GM23338 (cell line): ENCODE results near the gene TENM4. TPM values are rescaled to one million over a fixed set of nuclear protein-coding genes. Genes with fewer than 3 reads are reported as not detected.

Experiments used
- ATAC-seq: fragments of 200-7000 bp; cut with Tn5 transposase; 3 replicates; pipeline ENCODE4 v1.9.1; 2020
- DNase-seq: peaks from one replicate; pipeline ENCODE4 v3.0.0-alpha.2; 2015; ENCODE audit warnings: low spot score
- H2AFZ ChIP-seq: fragments of 200-600 bp; sonication (generic); 2 replicates; pipeline ENCODE4 v1.8.0; 2016; ENCODE audit warnings: antibody characterized with exemption, mild to moderate bottlenecking, moderate library complexity
- H3F3A ChIP-seq: fragments of 200-600 bp; sonication (generic); replicated peaks from 2 replicates; pipeline ENCODE4 v1.8.0; 2017; ENCODE audit warnings: antibody characterized with exemption, mixed run types, low read depth
- H3K27ac ChIP-seq: fragments of 200-600 bp; sonication (generic); 2 replicates; pipeline ENCODE4 v1.6.1; 2016; ENCODE audit warnings: low read depth
- H3K27me3 ChIP-seq: fragments of 200-600 bp; sonication (generic); 2 replicates; pipeline ENCODE4 v1.8.0; 2016; ENCODE audit warnings: mild to moderate bottlenecking, mixed run types, moderate library complexity; ENCODE audit not compliant: insufficient read depth
- H3K36me3 ChIP-seq: fragments of 200-600 bp; sonication (generic); 2 replicates; pipeline ENCODE4 v1.8.0; 2016; ENCODE audit warnings: mild to moderate bottlenecking; ENCODE audit not compliant: insufficient read depth
- H3K4me1 ChIP-seq: fragments of 200-600 bp; sonication (generic); 2 replicates; pipeline ENCODE4 v1.8.0; 2016; ENCODE audit warnings: mild to moderate bottlenecking, moderate library complexity; ENCODE audit not compliant: insufficient read depth
- H3K4me2 ChIP-seq: fragments of 200-600 bp; sonication (generic); 2 replicates; pipeline ENCODE4 v1.7.1; 2017; ENCODE audit warnings: mixed run types
- H3K4me3 ChIP-seq: fragments of 200-600 bp; sonication (generic); 2 replicates; pipeline ENCODE4 v1.6.1; 2016; ENCODE audit warnings: mixed run types
- H3K79me2 ChIP-seq: fragments of 200-600 bp; sonication (generic); replicated peaks from 2 replicates; pipeline ENCODE4 v1.8.0; 2017; ENCODE audit warnings: mild to moderate bottlenecking; ENCODE audit not compliant: insufficient read depth
- H3K9me2 ChIP-seq: fragments of 200-600 bp; sonication (generic); 2 replicates; pipeline ENCODE4 v1.8.0; 2017; ENCODE audit not compliant: insufficient read depth
- H4K20me1 ChIP-seq: fragments of 200-600 bp; sonication (generic); replicated peaks from 2 replicates; pipeline ENCODE4 v1.8.0; 2017; ENCODE audit warnings: mild to moderate bottlenecking; ENCODE audit not compliant: insufficient read depth
- H3K27ac Mint-ChIP-seq: 2 replicates; pipeline ENCODE4 v1.8.0; 2020; ENCODE audit warnings: inconsistent platforms, mild to moderate bottlenecking, moderate library complexity, mixed read lengths
- H3K27me3 Mint-ChIP-seq: 3 replicates; pipeline ENCODE4 v1.8.0; 2022; ENCODE audit warnings: low read depth, mild to moderate bottlenecking, moderate library complexity, mixed read lengths, inconsistent platforms; ENCODE audit not compliant: insufficient read depth, poor library complexity
- H3K36me3 Mint-ChIP-seq: 3 replicates; pipeline ENCODE4 v1.8.0; 2021; ENCODE audit warnings: low read depth, mild to moderate bottlenecking, inconsistent platforms, moderate library complexity, mixed read lengths
- H3K4me1 Mint-ChIP-seq: 3 replicates; pipeline ENCODE4 v1.8.0; 2020; ENCODE audit warnings: mild to moderate bottlenecking, inconsistent platforms, mixed read lengths
- H3K4me3 Mint-ChIP-seq: 3 replicates; pipeline ENCODE4 v1.8.0; 2021; ENCODE audit warnings: moderate library complexity, mild to moderate bottlenecking, inconsistent platforms, mixed read lengths
- H3K9me3 Mint-ChIP-seq: 3 replicates; pipeline ENCODE4 v1.8.0; 2020; ENCODE audit warnings: moderate library complexity, mild to moderate bottlenecking, inconsistent platforms, mixed read lengths
- CREB1 ChIP-seq: fragments of 250-450 bp; sonication (Bioruptor Pico); IDR thresholded peaks from 2 replicates; pipeline ENCODE4 v1.5.0; 2020; ENCODE audit warnings: low read depth, mild to moderate bottlenecking, moderate library complexity
- EZH2 ChIP-seq: fragments of 200-600 bp; sonication (generic); IDR thresholded peaks from one replicate; pipeline ENCODE4 v1.8.0; 2017; ENCODE audit warnings: antibody characterized with exemption, mild to moderate bottlenecking, low read depth; ENCODE audit not compliant: unreplicated experiment
- EZH2phosphoT487 ChIP-seq: fragments of 200-600 bp; sonication (generic); IDR thresholded peaks from one replicate; pipeline ENCODE4 v1.8.1; 2018; ENCODE audit warnings: antibody characterized with exemption; ENCODE audit not compliant: unreplicated experiment
- JUNB ChIP-seq: IDR thresholded peaks from one replicate; pipeline ENCODE4 v1.6.1; 2016; ENCODE audit warnings: antibody characterized with exemption; ENCODE audit not compliant: unreplicated experiment
- NANOG ChIP-seq: IDR thresholded peaks from 2 replicates; pipeline ENCODE4 v1.6.1; 2016; ENCODE audit warnings: antibody characterized with exemption, borderline replicate concordance
- POLR2AphosphoS5 ChIP-seq: IDR thresholded peaks from 2 replicates; pipeline ENCODE4 v1.6.1; 2016; ENCODE audit warnings: antibody characterized with exemption, low read depth
- REST ChIP-seq: IDR thresholded peaks from one replicate; pipeline ENCODE4 v1.6.1; 2018; ENCODE audit warnings: antibody characterized with exemption; ENCODE audit not compliant: unreplicated experiment
- ZNF114 ChIP-seq: fragments of 250-450 bp; sonication (Bioruptor Pico); IDR thresholded peaks from 2 replicates; pipeline ENCODE4 v1.5.0; 2020; ENCODE audit warnings: mild to moderate bottlenecking, moderate library complexity
- ZNF331 ChIP-seq: fragments of 250-450 bp; sonication (Bioruptor Pico); IDR thresholded peaks from 2 replicates; pipeline ENCODE4 v1.5.0; 2020; ENCODE audit warnings: low read depth, mild to moderate bottlenecking, moderate library complexity
- ZNF462 ChIP-seq: fragments of 250-450 bp; sonication (Bioruptor Pico); IDR thresholded peaks from 2 replicates; pipeline ENCODE4 v1.5.0; 2020; ENCODE audit warnings: mild to moderate bottlenecking, moderate library complexity
- polyA plus RNA-seq: library from polyadenylated mRNA; unstranded; fragments of >200 nt; fragmentation: Nextera tagmentation; extraction: Ambion mirVana; gene quantifications from 2 replicates; pipeline ENCODE4 v1.2.1, GENCODE V29; 2016
- total RNA-seq: library from RNA; depleted of rRNA; stranded (reverse); fragments of >200 nt; shearing (Covaris generic); gene quantifications from 2 replicates; pipeline ENCODE4 v1.2.3, GENCODE V29; 2014

The TENM4 gene
- total and polyA plus RNA-seq, 2 experiments from 2014 or later: 7.3 TPM

- TF ChIP-seq REST (no peak), POLR2AphosphoS5 (no peak), JUNB (no peak), NANOG (no peak), ZNF331 (no peak), ZNF114 (CRISPR knock-in tag) (no peak), EZH2phosphoT487 (no peak), CREB1 (no peak), EZH2 (no peak)
These were observed 394.5 kb downstream of the TENM4 start (continued) for GRCh38 chr11:79046366-79046765.

- Histone ChIP-seq H3K27ac (no peak overlapping the region), H3K36me3 (no peaks in the 10 kb centered on the region), H3K4me3 (no peak overlapping the region), H3K9me2 (0 out of 2 replicates have a peak, but pooled peaks cover 3% of the 10 kb centered on the region), H3K4me2 (no peak overlapping the region), H3F3A (no peaks in the 10 kb centered on the region), H3K4me1 (peaks cover 4% of the 10 kb centered on the region; the same call in 1 of the 2 replicates), H3K79me2 (no peaks in the 10 kb centered on the region), H3K27me3 (no peaks in the 10 kb centered on the region), H2AFZ (no peak overlapping the region), H4K20me1 (no peaks in the 10 kb centered on the region)
- H3K4me1 Mint-ChIP-seq: peaks cover 13% of the 10 kb centered on the region
- H3K9me3 Mint-ChIP-seq: no peaks in the 10 kb centered on the region
- no peak overlapping the region for H3K4me3 Mint-ChIP-seq
- H3K36me3 Mint-ChIP-seq: no peaks in the 10 kb centered on the region
- H3K27ac Mint-ChIP-seq: no peak overlapping the region; the same call in 1 of the 2 replicates
- no peaks in the 10 kb centered on the region for H3K27me3 Mint-ChIP-seq
- no peak for DNase-seq
- peak; percentile 27; the same call in 2 of the 3 replicates for ATAC-seq
- TF ChIP-seq NANOG: no peak
- no peak for TF ChIP-seq CREB1
- no peak for TF ChIP-seq POLR2AphosphoS5
- TF ChIP-seq JUNB: no peak
- no peak for TF ChIP-seq ZNF331
- TF ChIP-seq ZNF114 (CRISPR knock-in tag): no peak
- TF ChIP-seq ZNF462 (CRISPR knock-in tag): no peak
- TF ChIP-seq REST: no peak
These were observed 395.0 kb downstream of the TENM4 start for GRCh38 chr11:79045800-79046304.
